Naive thymus-derived CD4-positive, alpha-beta T cell (primary cell): ENCODE data around the gene NCLN. TPM values are rescaled to one million over a fixed set of nuclear protein-coding genes. Genes with fewer than 3 reads are reported as not detected.

ENCODE experiments used
- ATAC-seq: fragments of 150-1000 bp; cut with Tn5 transposase; 2 replicates; pipeline ENCODE4 v1.10.0; 2021; ENCODE audit warnings: mild to moderate bottlenecking, moderate library complexity
- CTCF ChIA-PET: fragments of 350-600 bp; sonication (Branson Sonifier 250); formaldehyde crosslinking; loops from one replicate; lab custom pipeline; 2021; ENCODE audit warnings: antibody characterized with exemption; lab: Charles Lee
- POLR2A ChIA-PET: fragments of 350-600 bp; sonication (Branson Sonifier 250); formaldehyde crosslinking; loops from one replicate; lab custom pipeline; 2021; ENCODE audit warnings: antibody characterized with exemption, inconsistent platforms; lab: Charles Lee
- DNase-seq, 9 donors: peaks; one replicate each; pipeline versions ENCODE4 v3.0.0 to v3.0.0-alpha.2; 2020 to 2022; ENCODE audit warnings: mixed read lengths in 1 of 9
- H3K27ac ChIP-seq: one replicate; pipeline ENCODE4 v1.7.0; 2013; ENCODE audit warnings: mild to moderate bottlenecking, low read depth, low read length, moderate library complexity
- H3K27me3 ChIP-seq, 2 donors: one replicate each; pipeline ENCODE4 v1.7.0; 2013; ENCODE audit warnings: low read length in 2 of 2, mild to moderate bottlenecking in 2 of 2, moderate library complexity in 2 of 2; ENCODE audit not compliant: control insufficient read depth in 2 of 2, insufficient read depth in 2 of 2
- H3K36me3 ChIP-seq, 3 experiments: 1 replicate in 2 of 3; 2 replicates in 1 of 3; pipeline ENCODE4 v1.7.0; 2013; ENCODE audit warnings: low read length in 3 of 3, mild to moderate bottlenecking in 3 of 3, moderate library complexity in 1 of 3; ENCODE audit not compliant: insufficient read depth in 3 of 3, control insufficient read depth in 2 of 3
- H3K4me1 ChIP-seq, 2 donors: one replicate each; pipeline ENCODE4 v1.7.0; 2013; ENCODE audit warnings: low read length in 2 of 2, mild to moderate bottlenecking in 2 of 2, moderate library complexity in 1 of 2; ENCODE audit not compliant: control insufficient read depth in 2 of 2, insufficient read depth in 2 of 2
- H3K4me3 ChIP-seq: 2 replicates; pipeline ENCODE4 v1.7.0; 2013; ENCODE audit warnings: mild to moderate bottlenecking, low read length
- H3K9me3 ChIP-seq, 3 experiments: 1 replicate in 2 of 3; 2 replicates in 1 of 3; pipeline ENCODE4 v1.7.0; 2013; ENCODE audit warnings: low read length in 3 of 3; ENCODE audit not compliant: control insufficient read depth in 2 of 3
- H3K27ac Mint-ChIP-seq, 9 donors: one replicate each; pipeline ENCODE4 v1.8.0; 2020 to 2022; ENCODE audit warnings: mixed read lengths in 9 of 9, mild to moderate bottlenecking in 8 of 9, moderate library complexity in 5 of 9, inconsistent platforms in 2 of 9
- H3K27me3 Mint-ChIP-seq, 5 donors: one replicate each; pipeline ENCODE4 v1.8.0; 2021 to 2022; ENCODE audit warnings: mixed read lengths in 5 of 5, mild to moderate bottlenecking in 1 of 5
- H3K36me3 Mint-ChIP-seq, 5 donors: one replicate each; pipeline ENCODE4 v1.8.0; 2020 to 2022; ENCODE audit warnings: mixed read lengths in 5 of 5, mild to moderate bottlenecking in 3 of 5, inconsistent platforms in 1 of 5
- H3K4me1 Mint-ChIP-seq, 7 donors: one replicate each; pipeline ENCODE4 v1.8.0; 2020 to 2022; ENCODE audit warnings: mixed read lengths in 7 of 7, mild to moderate bottlenecking in 3 of 7, inconsistent platforms in 1 of 7
- H3K4me3 Mint-ChIP-seq, 10 donors: one replicate each; pipeline ENCODE4 v1.8.0; 2020 to 2022; ENCODE audit warnings: mild to moderate bottlenecking in 10 of 10, mixed read lengths in 10 of 10, moderate library complexity in 6 of 10, inconsistent platforms in 2 of 10
- H3K9me3 Mint-ChIP-seq, 11 donors: one replicate each; pipeline ENCODE4 v1.8.0; 2020 to 2022; ENCODE audit warnings: mixed read lengths in 11 of 11, mild to moderate bottlenecking in 4 of 11, inconsistent platforms in 1 of 11, moderate library complexity in 1 of 11
- intact Hi-C, 2 donors: fragments of 100-400 bp; cut with micrococcal nuclease; formaldehyde crosslinking; loops; one replicate each; pipeline ENCODE4 v1.15.1; 2023
- polyA plus RNA-seq, 2 donors: library from polyadenylated mRNA; unstranded; fragments of 300-500 nt; fragmentation: Illumina TruSeq; gene quantifications; one replicate each; pipeline ENCODE4 v1.2.3, GENCODE V29; 2021
- total RNA-seq, 6 experiments: library from RNA in 5 of 6; stranded (reverse) in 5 of 6; gene quantifications; 1 replicate in 5 of 6; 2 replicates in 1 of 6; pipeline ENCODE4 v1.2.3 and lab custom pipeline; 2021 to 2026

The NCLN gene
- total and polyA plus RNA-seq, 7 experiments from 2014 or later, result 19.9 to 64.7 (median 51.7) TPM

DNA sequence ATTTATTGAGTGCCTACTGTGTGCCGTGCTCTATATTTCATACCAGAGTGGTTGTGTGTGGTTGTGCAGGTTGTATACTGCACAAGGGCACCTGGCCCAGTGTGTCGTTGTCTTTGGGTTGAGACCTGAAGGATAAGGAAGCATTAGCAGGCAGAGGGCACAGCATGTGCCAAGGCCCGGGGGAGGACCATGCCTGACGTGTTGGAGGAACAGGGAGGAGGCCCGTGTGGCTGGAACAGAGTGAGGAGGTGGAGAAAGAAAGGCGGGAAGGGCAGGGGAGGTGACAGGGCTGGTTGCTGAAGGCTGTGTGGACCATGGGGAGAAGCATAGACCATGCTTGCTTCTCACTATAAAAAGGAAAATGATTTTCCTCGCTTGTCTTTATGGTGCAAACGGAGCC, 65.5 kb downstream of the NCLN start:
- Mint-ChIP-seq H3K27ac (no peak overlapping the region), H3K36me3 (peaks cover 0 to 8% (median 2%) of the 10 kb centered on the region in 5 donors), H3K4me1 (no peaks in the 10 kb centered on the region), H3K27me3 (peaks cover 0 to 23% (median 16%) of the 10 kb centered on the region in 5 donors), H3K4me3 (no peak overlapping the region), H3K9me3 (peaks cover 0 to 25% (median 10%) of the 10 kb centered on the region in 11 donors)
- Histone ChIP-seq H3K36me3 (no peaks in the 10 kb centered on the region), H3K4me3 (no peak overlapping the region), H3K4me1 (no peaks in the 10 kb centered on the region), H3K9me3 (peaks cover 0 to 9% (median 0%) of the 10 kb centered on the region in 3 experiments), H3K27ac (no peak overlapping the region), H3K27me3 (no peaks in the 10 kb centered on the region)
- ATAC-seq (no peak), DNase-seq (no peak)
- ChIA-PET CTCF (interaction anchor here (1.2 kb wide), 1 partner anchor 157 kb away, joined by 3 read pairs; no protein-coding TSS in a partner anchor), POLR2A (no interaction called here)
- intact Hi-C loops, result loop anchor here in 1 of 2 donors (2.0 to 5.0 kb wide), 2 partner anchors 26 to 299 kb away; partner anchors contain the start of gene CELF5

DNA sequence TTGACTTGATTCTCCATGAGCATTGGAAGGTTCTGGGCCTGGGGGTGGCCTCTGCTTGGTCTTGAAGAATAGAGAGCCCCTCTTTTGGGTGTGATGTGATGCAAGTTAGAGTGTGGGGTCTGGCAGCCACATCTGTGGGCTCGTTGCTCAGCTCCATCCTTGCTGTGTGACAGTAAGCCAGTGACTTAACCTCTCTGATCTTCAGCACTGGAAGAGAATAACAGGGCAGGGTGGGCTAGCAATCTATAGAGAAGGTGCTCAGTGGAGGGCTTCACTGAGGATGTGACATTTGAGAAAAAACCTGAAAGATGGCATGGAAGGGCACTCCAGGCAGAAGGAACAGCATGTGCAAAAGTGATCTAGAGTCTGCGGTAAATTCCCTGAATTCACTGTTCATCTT, 66.9 kb downstream of the NCLN start:
- Histone ChIP-seq H3K4me3 (no peak overlapping the region), H3K27me3 (no peaks in the 10 kb centered on the region), H3K4me1 (no peaks in the 10 kb centered on the region), H3K27ac (no peak overlapping the region), H3K9me3 (peaks cover 0 to 9% (median 0%) of the 10 kb centered on the region in 3 experiments), H3K36me3 (no peaks in the 10 kb centered on the region)
- Mint-ChIP-seq H3K9me3 (peaks cover 0 to 25% (median 10%) of the 10 kb centered on the region in 11 donors), H3K27ac (no peak overlapping the region), H3K36me3 (peaks cover 0 to 8% (median 2%) of the 10 kb centered on the region in 5 donors), H3K27me3 (peaks cover 0 to 23% (median 16%) of the 10 kb centered on the region in 5 donors), H3K4me3 (no peak overlapping the region), H3K4me1 (no peaks in the 10 kb centered on the region)
- ATAC-seq (no peak), DNase-seq (no peak)
- intact Hi-C loops, result loop anchor here in 1 of 2 donors (5.0 kb wide), 1 partner anchor 300 kb away; no protein-coding TSS in a partner anchor
- ChIA-PET POLR2A (no interaction called here), CTCF (no interaction called here)

DNA sequence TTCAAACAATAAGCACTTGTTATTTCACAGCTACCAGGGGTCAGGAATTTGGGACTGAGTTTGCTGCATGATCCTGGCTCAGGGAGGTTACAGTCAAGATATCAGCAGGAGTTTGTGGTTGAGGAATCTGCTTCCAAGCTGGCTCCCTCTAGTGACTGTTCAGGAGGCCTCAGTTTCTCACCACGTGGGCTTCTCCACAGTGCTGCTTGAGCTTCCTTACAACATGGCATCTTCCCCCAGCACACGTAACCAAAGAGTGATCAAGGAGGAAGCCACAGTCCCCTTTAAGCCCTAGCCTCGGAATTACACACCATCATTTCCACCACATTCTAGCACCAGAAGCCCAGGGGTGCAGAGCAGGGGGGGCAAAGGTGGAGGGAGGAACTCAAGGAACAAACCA, 67.5 kb downstream of the NCLN start:
- Mint-ChIP-seq H3K27me3 (peaks cover 0 to 23% (median 16%) of the 10 kb centered on the region in 5 donors), H3K4me1 (no peaks in the 10 kb centered on the region), H3K4me3 (no peak overlapping the region), H3K27ac (no peak overlapping the region), H3K9me3 (peaks cover 0 to 25% (median 10%) of the 10 kb centered on the region in 11 donors), H3K36me3 (peaks cover 0 to 8% (median 2%) of the 10 kb centered on the region in 5 donors)
- ATAC-seq (no peak), DNase-seq (no peak)
- no peak overlapping the region for H3K27ac ChIP-seq
- H3K9me3 ChIP-seq, result peaks cover 0 to 9% (median 0%) of the 10 kb centered on the region in 3 experiments
- no peaks in the 10 kb centered on the region for H3K4me1 ChIP-seq
- H3K27me3 ChIP-seq, result no peaks in the 10 kb centered on the region
- ChIA-PET CTCF (no interaction called here), POLR2A (no interaction called here)
- H3K4me3 ChIP-seq, result no peak overlapping the region
- H3K36me3 ChIP-seq, result no peaks in the 10 kb centered on the region
- intact Hi-C loops, result loop anchor here in 1 of 2 donors (5.0 kb wide), 1 partner anchor 301 kb away; no protein-coding TSS in a partner anchor

DNA sequence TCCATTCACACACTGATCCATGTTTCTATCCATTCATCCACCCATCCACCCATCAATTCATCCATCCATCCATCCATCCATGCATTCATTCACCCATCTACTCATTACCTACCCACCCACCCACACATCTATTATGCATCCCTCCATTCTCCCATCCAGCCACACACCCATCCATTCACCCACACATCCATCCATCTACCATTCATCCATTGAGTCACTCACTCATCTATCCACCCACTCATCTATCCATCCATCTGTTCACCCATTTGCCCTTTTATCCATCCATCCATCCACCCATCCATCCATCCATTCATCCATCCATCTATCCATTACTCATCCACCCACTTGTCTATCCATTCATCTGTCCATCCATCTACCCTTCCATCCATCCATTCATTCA, 68.8 kb downstream of the NCLN start:
- Histone ChIP-seq H3K4me1 (no peaks in the 10 kb centered on the region), H3K9me3 (peaks cover 0 to 9% (median 0%) of the 10 kb centered on the region in 3 experiments), H3K4me3 (no peak overlapping the region), H3K36me3 (no peaks in the 10 kb centered on the region), H3K27ac (no peak overlapping the region), H3K27me3 (no peaks in the 10 kb centered on the region)
- ChIA-PET POLR2A (no interaction called here), CTCF (no interaction called here)
- Mint-ChIP-seq H3K4me1 (no peaks in the 10 kb centered on the region), H3K27me3 (peaks cover 2 to 23% (median 16%) of the 10 kb centered on the region in 5 donors), H3K36me3 (peaks cover 0 to 8% (median 2%) of the 10 kb centered on the region in 5 donors), H3K4me3 (no peak overlapping the region), H3K27ac (no peak overlapping the region), H3K9me3 (peaks cover 0 to 25% (median 10%) of the 10 kb centered on the region in 11 donors)
- no peak for DNase-seq
- intact Hi-C loops, result loop anchor here in 1 of 2 donors (5.0 kb wide), 1 partner anchor 302 kb away; no protein-coding TSS in a partner anchor
- no peak for ATAC-seq

DNA sequence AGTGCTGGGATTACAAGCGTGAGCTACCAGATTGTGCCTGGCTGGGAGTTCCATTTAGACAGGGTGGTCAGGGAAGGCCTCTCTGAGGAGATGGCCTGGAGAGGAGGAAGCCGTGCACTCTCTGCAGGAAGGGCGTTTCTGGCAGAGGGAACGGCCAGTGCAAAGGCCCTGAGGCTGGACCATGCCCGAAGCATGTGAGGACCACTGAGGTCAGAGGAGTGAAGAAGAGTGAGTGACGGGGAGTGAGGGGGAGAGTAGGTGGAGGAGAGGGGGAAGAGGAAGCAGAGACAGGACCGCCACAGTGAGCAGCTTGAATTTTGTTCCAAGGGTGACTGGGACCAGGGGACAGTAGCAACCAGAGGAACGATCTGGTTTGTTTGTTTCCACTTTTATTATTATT, 71.3 kb downstream of the NCLN start:
- CTCF ChIA-PET, result interaction anchor here (0.6 kb wide), 2 partner anchors 19 to 172 kb away, joined by 3 read pairs; no protein-coding TSS in a partner anchor

More for the DNA sequence above, 71.3 kb downstream of the NCLN start:
- intact Hi-C loops, result no loop called here
- no peak for ATAC-seq
- no peaks in the 10 kb centered on the region for H3K36me3 ChIP-seq
- no peak overlapping the region for H3K4me3 Mint-ChIP-seq
- peaks cover 0 to 8% (median 2%) of the 10 kb centered on the region in 5 donors for H3K36me3 Mint-ChIP-seq
- no peaks in the 10 kb centered on the region for H3K4me1 ChIP-seq
- no peak for DNase-seq
- POLR2A ChIA-PET, result no interaction called here
- H3K4me3 ChIP-seq, result no peak overlapping the region
- no peaks in the 10 kb centered on the region for H3K27me3 ChIP-seq
- H3K9me3 ChIP-seq, result peaks cover 0 to 9% (median 0%) of the 10 kb centered on the region in 3 experiments
- no peaks in the 10 kb centered on the region for H3K4me1 Mint-ChIP-seq
- peaks cover 0 to 20% (median 6%) of the 10 kb centered on the region in 5 donors for H3K27me3 Mint-ChIP-seq
- peaks cover 0 to 25% (median 9%) of the 10 kb centered on the region in 11 donors for H3K9me3 Mint-ChIP-seq
- no peak overlapping the region for H3K27ac ChIP-seq
- H3K27ac Mint-ChIP-seq, result no peak overlapping the region

Other genes with a start within 250 kb of the NCLN start
- gene ZNF77, start 241.0 kb upstream of the NCLN start, total RNA-seq, result 1 to 10 TPM; 2.0 to 5.8 (median 4.3) TPM
- 1 to 10 TPM; 2.6 to 3.3 TPM for gene ZNF77, start 241.0 kb upstream of the NCLN start, polyA plus RNA-seq
- gene TLE6, start 208.4 kb upstream of the NCLN start, total RNA-seq, result under 1 TPM in 2 of 5 experiments, not detected in 3; 0.60 to 0.64 TPM
- under 1 TPM in 1 of 2 donors, not detected in 1; 0.52 TPM for gene TLE6, start 208.4 kb upstream of the NCLN start, polyA plus RNA-seq
- gene TLE2, start 156.7 kb upstream of the NCLN start, total RNA-seq, result 10 to 100 TPM in 4 of 5 experiments, 1 to 10 TPM in 1; 1.1 to 33.6 (median 19.9) TPM
- 10 to 100 TPM; 10.8 to 13.1 TPM for gene TLE2, start 156.7 kb upstream of the NCLN start, polyA plus RNA-seq
- gene TLE5, start 123.4 kb upstream of the NCLN start, total RNA-seq, result 1,000 to 10,000 TPM in 2 of 5 experiments, 100 to 1,000 TPM in 3; 658 to 1,102 (median 755) TPM
- gene TLE5, start 123.4 kb upstream of the NCLN start, polyA plus RNA-seq, result 100 to 1,000 TPM; 643 to 982 TPM
- 10 to 100 TPM in 1 of 5 experiments, 1 to 10 TPM in 4; 1.2 to 11.2 (median 7.2) TPM for gene GNA11, start 91.6 kb upstream of the NCLN start, total RNA-seq
- gene GNA11, start 91.6 kb upstream of the NCLN start, polyA plus RNA-seq, result 1 to 10 TPM in 1 of 2 donors, under 1 TPM in 1; 0.92 to 1.3 TPM
- gene GNA15, start 49.9 kb upstream of the NCLN start, total RNA-seq, result 100 to 1,000 TPM in 1 of 5 experiments, 10 to 100 TPM in 1, 1 to 10 TPM in 1, under 1 TPM in 2; 0.73 to 131 (median 6.6) TPM
- under 1 TPM in 1 of 2 donors, not detected in 1; 0.09 TPM for gene GNA15, start 49.9 kb upstream of the NCLN start, polyA plus RNA-seq
- 100 to 1,000 TPM in 3 of 5 experiments, 10 to 100 TPM in 2; 61.0 to 238 (median 181) TPM for gene S1PR4, start 7.2 kb upstream of the NCLN start, total RNA-seq
- 100 to 1,000 TPM; 332 to 589 TPM for gene S1PR4, start 7.2 kb upstream of the NCLN start, polyA plus RNA-seq
- under 1 TPM; 0.16 to 0.27 (median 0.17) TPM for gene CELF5, start 38.7 kb downstream of the NCLN start, total RNA-seq
- not detected for gene CELF5, start 38.7 kb downstream of the NCLN start, polyA plus RNA-seq
- gene NFIC, start 180.7 kb downstream of the NCLN start, total RNA-seq, result 10 to 100 TPM; 15.0 to 35.2 (median 33.1) TPM
- gene NFIC, start 180.7 kb downstream of the NCLN start, polyA plus RNA-seq, result 10 to 100 TPM; 12.2 to 24.6 TPM